ENCODE measurements around the gene KIN.
"Not testable (repeated sequence)": the region's sequence is repeated elsewhere in the genome, so short reads cannot be mapped to it uniquely, and the experiment has no call there.

The KIN gene

GRCh38 chr10:7722927-7723529 is 64.8 kb downstream of the KIN start:
- no peak for DNase-seq (ENCODE audit: low spot score)

- DNase-seq (ENCODE audit: low spot score) = no peak
Observed at GRCh38 chr10:7720478-7720877, 67.3 kb downstream of the KIN start.

GRCh38 chr10:7718685-7719084 is 69.1 kb downstream of the KIN start:
- DNase-seq (ENCODE audit: low spot score) = no peak

DNA sequence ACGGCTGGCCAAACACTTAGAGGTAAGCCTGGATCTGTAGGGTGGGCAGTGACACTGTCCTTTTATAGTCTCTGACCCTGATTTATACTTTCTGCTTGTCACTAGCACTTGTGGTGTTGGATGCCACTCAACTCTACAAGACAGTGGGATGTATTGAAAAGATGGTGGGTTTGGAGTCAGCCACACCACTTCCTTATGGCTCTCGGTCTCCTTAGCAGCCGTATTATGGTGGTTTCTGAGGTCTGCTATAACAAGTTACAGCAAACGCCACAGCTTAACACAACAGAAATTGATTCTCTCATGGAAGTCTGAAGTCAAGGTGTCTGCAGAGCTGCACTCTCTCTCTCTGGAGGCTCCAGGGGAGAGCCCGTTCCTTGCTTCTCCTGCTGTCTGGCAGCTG is 70.0 kb downstream of the KIN start:
- DNase-seq (ENCODE audit: low spot score) = no peak

DNA sequence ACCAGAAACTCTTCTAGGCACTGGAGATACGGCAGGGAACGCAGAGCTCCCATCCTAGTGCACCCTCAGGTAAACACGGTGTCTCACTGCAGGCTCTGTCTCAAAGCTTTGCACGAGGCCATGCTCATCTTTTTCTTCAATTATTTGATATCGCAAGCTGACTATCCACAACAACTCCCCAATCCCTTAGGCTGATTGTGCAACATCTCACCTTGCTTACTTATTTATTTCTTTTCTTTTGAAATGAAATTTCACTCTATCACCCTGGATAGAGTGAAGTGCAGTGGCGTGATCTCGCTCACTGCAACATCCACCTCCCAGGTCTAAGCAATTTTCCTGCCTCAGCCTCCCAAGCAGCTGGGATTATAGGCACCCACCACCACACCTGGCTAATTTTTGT is 72.3 kb downstream of the KIN start:
- no peak for DNase-seq (ENCODE audit: low spot score)

GRCh38 chr10:7711075-7711474 is 76.7 kb downstream of the KIN start:
- DNase-seq (ENCODE audit: low spot score) = not testable (repeated sequence)

GRCh38 chr10:7710446-7710845 is 77.3 kb downstream of the KIN start:
- DNase-seq (ENCODE audit: low spot score) = no peak

GRCh38 chr10:7708832-7709231 is 79.0 kb downstream of the KIN start:
- DNase-seq (ENCODE audit: low spot score) = no peak

DNA sequence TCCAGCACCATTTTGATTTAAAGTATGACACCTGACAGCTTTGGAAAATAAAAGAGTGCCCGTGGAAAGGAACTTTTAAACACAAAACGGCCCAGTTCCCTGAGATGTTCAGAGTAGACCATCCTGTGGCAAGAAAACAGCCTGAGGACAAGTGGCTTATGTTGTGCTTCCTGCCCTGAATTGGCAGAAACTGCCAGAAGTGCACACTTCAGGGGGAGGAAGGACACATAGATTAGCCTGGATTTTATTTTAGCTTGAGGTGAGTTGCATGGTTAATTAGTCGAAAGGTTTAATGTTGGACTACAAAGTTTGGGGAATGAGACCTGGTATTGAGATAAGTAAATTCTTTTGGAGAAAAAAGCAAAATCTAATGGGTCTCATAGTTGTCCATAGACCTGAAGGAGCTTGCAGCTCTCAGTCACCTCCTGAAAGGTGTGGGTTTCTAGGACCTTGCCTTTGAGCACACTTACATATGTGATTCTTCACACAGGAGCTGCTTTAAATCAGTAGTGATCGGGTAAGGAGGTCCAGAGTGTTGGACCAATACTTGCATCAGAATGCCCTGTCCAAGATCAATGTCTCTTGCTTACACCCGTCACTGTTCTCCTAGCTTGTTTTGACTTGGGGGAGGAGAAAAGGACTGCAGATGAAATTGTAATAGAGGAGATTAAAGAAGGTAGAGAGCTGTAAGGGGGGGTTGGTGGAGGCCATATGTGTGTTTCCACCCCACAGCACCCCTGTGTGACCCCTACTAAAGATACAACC is 79.8 kb downstream of the KIN start:
- DNase-seq (ENCODE audit: low spot score) = no peak

- no peak for DNase-seq (ENCODE audit: low spot score)
Observed at GRCh38 chr10:7707102-7707501, 80.7 kb downstream of the KIN start.

GRCh38 chr10:7706534-7707073 is 81.2 kb downstream of the KIN start:
- DNase-seq (ENCODE audit: low spot score) = no peak

DNA sequence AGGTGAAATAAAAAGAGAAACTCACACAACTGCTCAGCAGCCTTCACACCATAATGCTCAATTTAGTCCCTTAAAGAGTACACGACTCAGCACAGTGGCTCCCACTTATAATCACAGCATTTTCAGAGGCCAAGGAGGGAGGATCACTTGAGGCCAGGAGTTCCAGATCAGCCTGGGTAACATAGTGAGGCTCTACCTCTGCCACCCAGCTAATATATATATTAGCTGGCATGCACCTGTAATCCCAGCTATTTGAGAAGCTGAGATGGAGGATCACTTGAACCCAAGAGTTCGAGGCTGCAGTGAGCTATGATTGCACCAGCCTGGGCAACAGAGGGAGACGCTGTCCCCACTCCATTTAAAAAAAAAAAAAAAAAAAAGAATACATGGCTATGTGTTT is 82.5 kb downstream of the KIN start:
- no peak for DNase-seq (ENCODE audit: low spot score)

GRCh38 chr10:7704071-7705016 is 83.4 kb downstream of the KIN start:
- no peak for DNase-seq (ENCODE audit: low spot score)

DNA sequence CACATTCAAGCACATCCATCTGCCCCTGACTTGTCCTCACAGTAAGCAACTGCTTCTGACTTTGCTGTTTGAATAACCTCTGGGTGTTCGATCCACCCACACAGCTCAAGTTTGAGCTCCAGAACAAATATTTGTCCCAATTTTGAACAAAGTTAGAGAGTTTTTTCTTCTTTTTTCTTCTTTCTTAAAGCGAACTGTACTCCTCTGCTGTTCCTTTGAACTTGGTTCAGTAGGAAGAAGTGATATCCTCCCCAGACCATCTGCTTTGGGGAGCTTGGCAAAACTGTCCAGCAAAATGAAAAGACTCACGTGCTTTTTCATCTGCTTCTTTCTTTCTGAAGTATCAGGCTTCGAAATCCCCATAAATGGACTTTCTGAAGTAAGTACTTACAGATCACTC is 84.7 kb downstream of the KIN start, which contains the start of gene ITIH2:
TSS of gene ITIH2 (plus strand) at position 177 of the 400 bp plus-strand sequence. CDS start at position 296, 119 bp downstream.
- no peak for DNase-seq (ENCODE audit: low spot score)

DNA sequence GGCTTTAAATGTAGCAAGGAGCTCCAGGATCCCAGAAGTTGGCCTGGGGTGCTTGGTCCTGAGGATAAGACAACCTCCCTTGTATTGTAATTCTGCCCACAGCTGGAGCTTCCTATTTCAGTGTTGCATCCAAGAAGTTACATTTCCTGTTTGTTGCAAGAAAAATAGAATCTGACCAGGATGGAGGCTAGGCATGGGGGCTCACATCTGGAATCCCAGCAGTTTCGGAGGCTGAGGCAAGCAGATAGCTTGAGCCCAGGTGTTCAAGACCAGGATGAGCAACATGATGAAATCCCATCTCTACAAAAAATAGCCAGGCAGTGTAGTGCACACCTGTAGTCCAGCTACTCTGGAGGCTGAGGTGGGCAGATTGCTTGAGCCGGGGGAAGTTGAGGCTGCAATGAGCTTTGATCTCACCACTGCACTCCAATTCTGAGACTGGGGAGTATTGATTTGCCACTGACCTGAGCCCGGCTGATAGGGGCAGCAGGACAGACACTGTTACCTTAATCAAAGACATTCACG is 85.4 kb downstream of the KIN start:
- DNase-seq (ENCODE audit: low spot score) = no peak

DNA sequence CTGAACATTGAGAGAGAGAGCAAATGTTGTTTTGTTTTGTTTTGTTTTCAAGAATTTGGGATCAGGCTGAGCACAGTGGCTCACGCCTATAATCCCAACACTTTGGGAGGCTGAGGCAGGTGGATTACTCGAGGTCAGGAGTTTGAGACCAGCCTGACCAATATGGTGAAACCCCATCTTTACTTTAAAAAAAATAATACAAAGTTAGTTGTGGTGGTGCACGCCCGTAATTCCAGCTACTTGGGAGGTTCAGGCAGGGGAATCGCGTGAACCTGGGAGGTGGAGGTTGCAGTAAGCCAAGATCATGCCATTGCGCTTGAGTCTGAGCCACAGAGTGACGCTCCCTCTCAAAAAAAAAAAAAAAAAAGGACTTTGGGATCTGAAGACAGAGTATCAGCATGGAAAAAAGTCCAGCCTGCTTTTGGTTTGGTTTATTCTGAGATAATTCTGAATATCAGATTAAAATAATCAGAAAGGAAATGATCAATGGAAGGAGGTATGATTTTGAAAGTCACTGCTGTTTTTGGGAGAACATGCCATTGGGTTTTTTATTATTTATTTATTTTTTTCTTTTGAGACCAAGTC is 86.5 kb downstream of the KIN start:
- DNase-seq (ENCODE audit: low spot score) = no peak

Measured in AG08396 (cell line).